Stimulated activated CD4-positive, alpha-beta T cell treated with anti-CD3 and anti-CD28 coated beads, Interleukin-15, amount 100 ng/mL, for 1 hour (primary cell): ENCODE data around the gene ABCC8.

Experiments used
- DNase-seq, 2 donors: peaks; one replicate each; pipeline ENCODE4 v3.0.0-alpha.2; 2020; ENCODE audit warnings: low read depth in 1 of 2, low spot score in 1 of 2

Gene ABCC8

GRCh38 chr11:17406082-17406817 lies 70.4 kb downstream of the ABCC8 start:
- DNase-seq, result no peak

- DNase-seq, result no peak
These were observed 71.2 kb downstream of the ABCC8 start for GRCh38 chr11:17405232-17406005.

GRCh38 chr11:17403980-17404759 lies 72.5 kb downstream of the ABCC8 start:
- DNase-seq, result no peak

- no peak for DNase-seq
These were observed 74.2 kb downstream of the ABCC8 start for GRCh38 chr11:17402486-17402885.

GRCh38 chr11:17401841-17402240 lies 74.8 kb downstream of the ABCC8 start:
- DNase-seq, result no peak

- no peak for DNase-seq
These were observed 75.3 kb downstream of the ABCC8 start for GRCh38 chr11:17401316-17401715.

- no peak for DNase-seq
These were observed 76.4 kb downstream of the ABCC8 start for GRCh38 chr11:17400048-17400775.

- DNase-seq, result no peak
These were observed 77.4 kb downstream of the ABCC8 start for GRCh38 chr11:17399236-17399635.

DNA sequence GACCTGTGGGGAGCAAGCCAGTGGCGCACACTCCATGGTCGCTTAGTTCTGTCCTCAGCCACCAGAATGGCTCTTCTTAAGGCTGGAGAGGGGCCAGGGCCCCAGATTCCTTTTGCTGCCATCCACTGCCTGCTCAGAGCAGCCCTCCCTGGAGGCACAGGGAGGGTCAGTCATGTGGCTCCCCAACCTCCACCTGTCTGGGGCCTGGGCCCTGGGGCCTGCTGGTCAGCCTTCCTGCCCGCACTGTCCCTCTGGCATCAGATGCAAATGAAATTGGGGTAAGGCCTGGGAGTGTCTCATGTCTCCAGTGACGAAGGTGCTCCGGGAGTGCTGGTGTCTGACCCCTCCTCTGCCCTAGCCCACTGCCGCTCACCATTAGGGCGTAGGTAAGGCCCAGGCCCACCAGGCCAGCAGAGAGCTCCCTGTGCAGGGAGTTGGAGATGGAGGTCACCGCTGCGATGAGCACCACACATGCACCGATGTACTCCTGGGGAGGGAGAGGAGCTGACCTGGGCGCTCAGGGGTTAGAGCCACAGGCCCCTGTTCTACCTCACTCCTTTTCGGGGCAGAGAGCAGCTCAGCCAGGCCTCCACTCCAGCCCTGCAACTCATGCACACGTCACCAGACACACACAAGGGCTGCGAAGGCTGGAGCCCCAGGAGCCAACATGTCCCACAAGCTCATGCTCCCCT lies 79.2 kb downstream of the ABCC8 start:
- DNase-seq, result no peak

GRCh38 chr11:17396598-17397310 lies 79.9 kb downstream of the ABCC8 start:
- DNase-seq, result no peak

GRCh38 chr11:17395978-17396377 lies 80.7 kb downstream of the ABCC8 start:
- DNase-seq, result no peak

DNA sequence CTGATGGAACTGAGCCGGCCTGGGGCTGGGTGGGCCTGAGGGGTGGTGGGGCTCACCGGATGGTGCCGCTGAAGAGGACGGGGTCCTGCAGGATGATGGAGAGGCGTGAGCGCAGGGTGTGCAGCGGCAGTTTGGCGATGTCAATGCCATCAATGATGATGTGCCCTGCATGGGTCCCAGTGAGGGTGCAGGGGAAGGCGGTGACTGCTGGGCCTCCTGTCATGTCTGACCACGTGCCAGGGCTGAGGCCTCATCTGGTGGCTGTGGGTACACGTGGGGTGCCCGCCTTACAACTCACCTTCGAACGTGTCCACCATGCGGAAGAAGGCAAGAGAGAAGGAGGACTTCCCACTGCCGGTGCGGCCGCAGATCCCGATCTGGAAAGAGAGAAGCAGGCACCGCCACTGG lies 81.1 kb downstream of the ABCC8 start:
- DNase-seq, result no peak

DNA sequence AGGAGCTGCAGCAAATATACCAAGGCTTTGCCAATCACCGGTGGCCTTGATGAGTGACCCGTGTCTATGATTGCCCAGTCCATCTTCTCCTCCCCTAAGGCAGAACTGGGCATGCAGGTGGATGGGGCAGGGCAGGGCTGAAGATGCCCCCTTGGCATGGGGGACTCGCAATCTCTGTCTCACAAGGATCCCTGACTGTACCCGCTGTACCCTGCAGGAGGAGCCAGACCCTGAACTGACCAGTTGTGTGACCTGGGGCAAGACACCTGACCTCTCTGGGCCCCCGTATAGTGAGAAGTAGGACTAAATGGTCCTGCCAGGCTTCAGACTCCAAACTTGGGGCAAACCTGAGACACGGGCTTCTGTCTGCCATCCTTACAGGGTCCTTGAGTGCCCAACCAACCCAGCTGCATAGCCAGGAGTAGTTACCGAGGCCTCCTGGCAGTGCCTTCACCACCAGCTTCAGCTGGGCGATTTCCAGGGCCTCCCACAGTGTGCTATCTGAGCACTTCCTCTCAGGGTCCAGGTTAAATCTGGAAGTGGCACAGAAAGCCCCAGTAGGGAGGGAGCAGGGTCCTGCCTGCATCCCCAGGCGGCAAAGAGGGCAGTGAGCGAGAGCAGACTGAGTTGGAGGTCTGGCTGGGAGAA lies 81.8 kb downstream of the ABCC8 start:
- no peak for DNase-seq

GRCh38 chr11:17393472-17393871 lies 83.2 kb downstream of the ABCC8 start:
- DNase-seq, result no peak

DNA sequence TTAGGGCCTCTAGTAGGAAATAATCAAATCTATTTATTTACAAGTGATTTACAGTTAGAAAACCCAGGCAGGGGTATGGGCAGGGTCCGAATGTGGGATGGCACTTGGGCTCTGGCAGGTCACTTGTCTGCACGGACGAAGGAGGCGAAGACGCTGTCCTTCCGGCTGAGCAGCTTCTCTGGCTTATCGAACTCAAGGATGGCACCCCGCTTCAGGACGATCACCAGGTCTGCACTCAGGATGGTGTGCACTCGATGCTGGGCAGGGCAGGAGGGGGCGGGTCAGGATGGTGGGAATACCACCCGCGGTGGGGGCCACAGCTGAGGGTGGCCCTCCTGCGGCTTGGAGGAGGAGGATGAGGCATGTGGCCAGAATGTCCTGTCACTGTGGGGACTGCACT lies 83.8 kb downstream of the ABCC8 start:
- no peak for DNase-seq

GRCh38 chr11:17391493-17392355 lies 84.9 kb downstream of the ABCC8 start:
- DNase-seq, result no peak

GRCh38 chr11:17389957-17390649 lies 86.5 kb downstream of the ABCC8 start:
- no peak for DNase-seq
